Right kidney (tissue), 1 donor: ENCODE measurements around the gene RABGAP1L.
"Not testable (repeated sequence)": the region's sequence is repeated elsewhere in the genome, so short reads cannot be mapped to it uniquely, and the experiment has no call there.

ENCODE experiments used
- DNase-seq: peaks from one replicate; pipeline ENCODE4 v3.0.0-alpha.2; 2016

RABGAP1L gene

GRCh38 chr1:174197547-174197946, 38.2 kb downstream of the RABGAP1L start:
- no peak for DNase-seq

- no peak for DNase-seq
These were observed 38.9 kb downstream of the RABGAP1L start for GRCh38 chr1:174198202-174198601.

GRCh38 chr1:174200746-174201145, 41.4 kb downstream of the RABGAP1L start:
- DNase-seq = no peak

GRCh38 chr1:174204697-174205308, 45.5 kb downstream of the RABGAP1L start:
- no peak for DNase-seq

GRCh38 chr1:174206148-174206836, 47.0 kb downstream of the RABGAP1L start:
- DNase-seq = no peak

GRCh38 chr1:174209347-174210187, 50.2 kb downstream of the RABGAP1L start:
- DNase-seq = no peak

- no peak for DNase-seq
These were observed 52.2 kb downstream of the RABGAP1L start for GRCh38 chr1:174211486-174211885.

- DNase-seq = no peak
These were observed 56.4 kb downstream of the RABGAP1L start for GRCh38 chr1:174215766-174216165.

- no peak for DNase-seq
These were observed 57.9 kb downstream of the RABGAP1L start for GRCh38 chr1:174217248-174217647.

GRCh38 chr1:174217787-174218574, 58.7 kb downstream of the RABGAP1L start:
- peak; percentile 5 for DNase-seq

- DNase-seq = no peak
These were observed 59.7 kb downstream of the RABGAP1L start for GRCh38 chr1:174218983-174219382.

GRCh38 chr1:174219606-174220370, 60.5 kb downstream of the RABGAP1L start:
- no peak for DNase-seq

GRCh38 chr1:174221681-174222080, 62.4 kb downstream of the RABGAP1L start:
- no peak for DNase-seq

GRCh38 chr1:174222166-174222949, 63.0 kb downstream of the RABGAP1L start:
- DNase-seq = no peak

GRCh38 chr1:174224641-174225040, 65.3 kb downstream of the RABGAP1L start:
- no peak for DNase-seq

- no peak for DNase-seq
These were observed 66.3 kb downstream of the RABGAP1L start for GRCh38 chr1:174225499-174226204.

- DNase-seq = no peak
These were observed 71.1 kb downstream of the RABGAP1L start for GRCh38 chr1:174230399-174230798.

GRCh38 chr1:174232761-174233160, 73.4 kb downstream of the RABGAP1L start:
- DNase-seq = no peak

- DNase-seq = not testable (repeated sequence)
These were observed 79.7 kb downstream of the RABGAP1L start for GRCh38 chr1:174238845-174239501.

GRCh38 chr1:174239541-174239940, 80.2 kb downstream of the RABGAP1L start:
- no peak for DNase-seq
